ENCODE data around the gene CIDEA.
"Not testable (repeated sequence)": the region's sequence is repeated elsewhere in the genome, so short reads cannot be mapped to it uniquely, and the experiment has no call there.

CIDEA gene

GRCh38 chr18:12242658-12243260 lies 11.4 kb upstream of the CIDEA start:
- no peak for DNase-seq

GRCh38 chr18:12243272-12243671 lies 10.9 kb upstream of the CIDEA start:
- DNase-seq, result not testable (repeated sequence)

GRCh38 chr18:12245793-12246135 lies 8.4 kb upstream of the CIDEA start:
- DNase-seq, result no peak

- DNase-seq, result no peak
Observed at GRCh38 chr18:12246849-12247808, 7.0 kb upstream of the CIDEA start.

GRCh38 chr18:12247946-12248345 lies 6.2 kb upstream of the CIDEA start:
- no peak for DNase-seq

GRCh38 chr18:12248926-12249720 lies 5.0 kb upstream of the CIDEA start:
- DNase-seq, result no peak

- DNase-seq, result no peak
Observed at GRCh38 chr18:12251311-12251710, 2.9 kb upstream of the CIDEA start.

- no peak for DNase-seq
Observed at GRCh38 chr18:12252061-12252460, 2.1 kb upstream of the CIDEA start.

GRCh38 chr18:12253027-12253426 lies 1.1 kb upstream of the CIDEA start:
- DNase-seq, result no peak

GRCh38 chr18:12253663-12254135 lies 462 bp upstream of the CIDEA start:
- no peak for DNase-seq

GRCh38 chr18:12254820-12255511 lies 805 bp downstream of the CIDEA start:
- DNase-seq, result no peak

GRCh38 chr18:12255626-12256026 lies 1.5 kb downstream of the CIDEA start:
- DNase-seq, result no peak

GRCh38 chr18:12256951-12257350 lies 2.8 kb downstream of the CIDEA start:
- DNase-seq, result no peak

- DNase-seq, result no peak
Observed at GRCh38 chr18:12257996-12258718, 4.0 kb downstream of the CIDEA start.

- no peak for DNase-seq
Observed at GRCh38 chr18:12258719-12259705, 4.9 kb downstream of the CIDEA start.

- DNase-seq, result no peak
Observed at GRCh38 chr18:12262748-12263147, 8.6 kb downstream of the CIDEA start.

GRCh38 chr18:12264864-12265263 lies 10.7 kb downstream of the CIDEA start:
- no peak for DNase-seq

- DNase-seq, result peak; percentile 11 to 33
Observed at GRCh38 chr18:12271376-12272235, 17.4 kb downstream of the CIDEA start.

GRCh38 chr18:12274793-12275192 lies 20.6 kb downstream of the CIDEA start:
- no peak for DNase-seq
